ENCODE data around the gene RALGDS. TPM values are rescaled to one million over a fixed set of nuclear protein-coding genes. Genes with fewer than 3 reads are reported as not detected.
"Not testable (repeated sequence)": the region's sequence is repeated elsewhere in the genome, so short reads cannot be mapped to it uniquely, and the experiment has no call there.

The RALGDS gene
- total RNA-seq, 2 experiments from 2014 or later, result 57.9 to 60.2 TPM

- ChIA-PET POLR2A (no interaction called here), CTCF (no interaction called here)
These were observed 53.2 kb downstream of the RALGDS start for GRCh38 chr9:133067813-133068212.

- POLR2A ChIA-PET, result no interaction called here
- CTCF ChIA-PET, result no interaction called here
These were observed 54.0 kb downstream of the RALGDS start for GRCh38 chr9:133067006-133067405.

DNA sequence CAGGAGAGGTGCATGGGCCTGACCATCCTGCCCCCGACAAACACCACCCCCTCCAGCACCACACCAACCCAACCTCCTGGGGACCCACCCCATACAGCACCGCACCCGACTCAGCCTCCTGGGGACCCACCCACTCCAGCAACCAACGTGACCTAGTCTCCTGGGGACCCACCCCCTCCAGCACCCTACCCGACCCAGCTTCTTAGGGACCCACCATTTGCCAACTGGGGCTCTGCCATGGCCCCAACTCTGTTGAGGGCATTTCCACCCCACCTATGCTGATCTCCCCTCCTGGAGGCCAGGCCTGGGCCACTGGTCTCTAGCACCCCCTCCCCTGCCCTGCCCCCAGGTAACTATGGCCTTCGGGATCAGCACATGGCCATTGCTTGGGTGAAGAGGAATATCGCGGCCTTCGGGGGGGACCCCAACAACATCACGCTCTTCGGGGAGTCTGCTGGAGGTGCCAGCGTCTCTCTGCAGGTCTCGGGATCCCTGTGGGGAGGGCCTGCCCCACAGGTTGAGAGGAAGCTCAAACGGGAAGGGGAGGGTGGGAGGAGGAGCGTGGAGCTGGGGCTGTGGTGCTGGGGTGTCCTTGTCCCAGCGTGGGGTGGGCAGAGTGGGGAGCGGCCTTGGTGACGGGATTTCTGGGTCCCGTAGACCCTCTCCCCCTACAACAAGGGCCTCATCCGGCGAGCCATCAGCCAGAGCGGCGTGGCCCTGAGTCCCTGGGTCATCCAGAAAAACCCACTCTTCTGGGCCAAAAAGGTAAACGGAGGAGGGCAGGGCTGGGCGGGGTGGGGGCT is 54.7 kb downstream of the RALGDS start:
- POLR2A ChIA-PET, result interaction anchor here (0.6 kb wide), 1 partner anchor 44 kb away, joined by 4 read pairs; no protein-coding TSS in a partner anchor

DNA sequence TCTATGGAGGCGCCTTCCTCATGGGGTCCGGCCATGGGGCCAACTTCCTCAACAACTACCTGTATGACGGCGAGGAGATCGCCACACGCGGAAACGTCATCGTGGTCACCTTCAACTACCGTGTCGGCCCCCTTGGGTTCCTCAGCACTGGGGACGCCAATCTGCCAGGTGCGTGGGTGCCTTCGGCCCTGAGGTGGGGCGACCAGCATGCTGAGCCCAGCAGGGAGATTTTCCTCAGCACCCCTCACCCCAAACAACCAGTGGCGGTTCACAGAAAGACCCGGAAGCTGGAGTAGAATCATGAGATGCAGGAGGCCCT is 56.0 kb downstream of the RALGDS start:
- ChIA-PET POLR2A (no interaction called here), CTCF (no interaction called here)

More for the DNA sequence above, 54.7 kb downstream of the RALGDS start:
- CTCF ChIA-PET, result no interaction called here

DNA sequence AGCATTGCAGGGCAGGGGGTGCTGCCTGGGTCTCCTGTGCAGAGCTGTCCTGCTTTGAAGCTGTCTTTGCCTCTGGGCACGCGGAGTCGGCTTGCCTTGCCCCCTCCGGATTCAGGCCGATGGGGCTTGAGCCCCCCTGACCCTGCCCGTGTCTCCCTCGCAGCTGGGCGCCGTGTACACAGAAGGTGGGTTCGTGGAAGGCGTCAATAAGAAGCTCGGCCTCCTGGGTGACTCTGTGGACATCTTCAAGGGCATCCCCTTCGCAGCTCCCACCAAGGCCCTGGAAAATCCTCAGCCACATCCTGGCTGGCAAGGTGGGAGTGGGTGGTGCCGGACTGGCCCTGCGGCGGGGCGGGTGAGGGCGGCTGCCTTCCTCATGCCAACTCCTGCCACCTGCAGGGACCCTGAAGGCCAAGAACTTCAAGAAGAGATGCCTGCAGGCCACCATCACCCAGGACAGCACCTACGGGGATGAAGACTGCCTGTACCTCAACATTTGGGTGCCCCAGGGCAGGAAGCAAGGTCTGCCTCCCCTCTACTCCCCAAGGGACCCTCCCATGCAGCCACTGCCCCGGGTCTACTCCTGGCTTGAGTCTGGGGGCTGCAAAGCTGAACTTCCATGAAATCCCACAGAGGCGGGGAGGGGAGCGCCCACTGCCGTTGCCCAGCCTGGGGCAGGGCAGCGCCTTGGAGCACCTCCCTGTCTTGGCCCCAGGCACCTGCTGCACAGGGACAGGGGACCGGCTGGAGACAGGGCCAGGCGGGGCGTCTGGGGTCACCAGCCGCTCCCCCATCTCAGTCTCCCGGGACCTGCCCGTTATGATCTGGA is 56.6 kb downstream of the RALGDS start:
- CTCF ChIA-PET, result interaction anchor here (1.5 kb wide), 1 partner anchor 83 kb away, joined by 4 read pairs; no protein-coding TSS in a partner anchor
- POLR2A ChIA-PET, result no interaction called here

- ChIA-PET CTCF (interaction anchor here (1.5 kb wide), 1 partner anchor 84 kb away, joined by 4 read pairs; no protein-coding TSS in a partner anchor), POLR2A (interaction anchor here (0.6 kb wide), 1 partner anchor 315 kb away, joined by 3 read pairs; no protein-coding TSS in a partner anchor)
These were observed 57.4 kb downstream of the RALGDS start for GRCh38 chr9:133063500-133064231.

DNA sequence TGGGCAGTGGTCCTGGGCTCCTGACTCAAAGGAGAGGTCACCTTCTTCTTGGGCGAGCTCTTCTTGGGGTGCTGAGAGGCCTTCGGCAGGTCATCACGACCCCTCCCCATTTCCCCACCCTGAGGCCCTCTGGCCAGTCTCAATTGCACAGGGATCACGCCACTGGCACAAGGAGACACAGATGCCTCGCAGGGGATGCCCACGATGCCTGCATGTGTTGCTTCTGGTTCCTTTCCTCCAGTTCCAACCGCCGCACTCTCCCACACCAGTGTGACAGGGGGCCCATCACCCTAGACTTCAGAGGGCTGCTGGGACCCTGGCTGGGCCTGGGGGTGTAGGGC is 57.9 kb downstream of the RALGDS start:
- ChIA-PET CTCF (interaction anchor here (1.5 kb wide), 1 partner anchor 84 kb away, joined by 4 read pairs; no protein-coding TSS in a partner anchor), POLR2A (interaction anchor here (0.6 kb wide), 1 partner anchor 316 kb away, joined by 3 read pairs; no protein-coding TSS in a partner anchor)

DNA sequence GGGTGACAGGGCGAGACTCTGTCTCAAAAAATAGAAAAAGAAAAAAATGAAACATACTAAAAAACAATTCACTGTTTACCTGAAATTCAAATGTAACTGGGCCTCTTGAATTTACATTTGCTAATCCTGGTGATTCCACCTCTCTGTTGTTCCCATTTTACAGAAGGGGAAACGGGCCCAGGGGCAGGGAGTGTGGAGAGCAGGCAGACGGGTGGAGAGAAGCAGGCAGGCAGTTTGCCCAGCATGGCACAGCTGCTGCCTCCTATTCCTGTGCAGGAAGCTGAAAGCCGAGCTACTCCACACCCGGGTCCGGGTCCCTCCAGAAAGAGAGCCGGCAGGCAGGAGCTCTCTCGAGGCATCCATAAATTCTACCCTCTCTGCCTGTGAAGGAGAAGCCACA is 58.5 kb downstream of the RALGDS start:
- POLR2A ChIA-PET, CTCF ChIA-PET: not testable (repeated sequence)

GRCh38 chr9:133061764-133062145 is 59.3 kb downstream of the RALGDS start, which contains the start of gene CEL:
Gene CEL (plus strand): TSS chr9:133061981. CDS start chr9:133062003, 22 bp downstream.
- POLR2A ChIA-PET, CTCF ChIA-PET: not testable (repeated sequence)

DNA sequence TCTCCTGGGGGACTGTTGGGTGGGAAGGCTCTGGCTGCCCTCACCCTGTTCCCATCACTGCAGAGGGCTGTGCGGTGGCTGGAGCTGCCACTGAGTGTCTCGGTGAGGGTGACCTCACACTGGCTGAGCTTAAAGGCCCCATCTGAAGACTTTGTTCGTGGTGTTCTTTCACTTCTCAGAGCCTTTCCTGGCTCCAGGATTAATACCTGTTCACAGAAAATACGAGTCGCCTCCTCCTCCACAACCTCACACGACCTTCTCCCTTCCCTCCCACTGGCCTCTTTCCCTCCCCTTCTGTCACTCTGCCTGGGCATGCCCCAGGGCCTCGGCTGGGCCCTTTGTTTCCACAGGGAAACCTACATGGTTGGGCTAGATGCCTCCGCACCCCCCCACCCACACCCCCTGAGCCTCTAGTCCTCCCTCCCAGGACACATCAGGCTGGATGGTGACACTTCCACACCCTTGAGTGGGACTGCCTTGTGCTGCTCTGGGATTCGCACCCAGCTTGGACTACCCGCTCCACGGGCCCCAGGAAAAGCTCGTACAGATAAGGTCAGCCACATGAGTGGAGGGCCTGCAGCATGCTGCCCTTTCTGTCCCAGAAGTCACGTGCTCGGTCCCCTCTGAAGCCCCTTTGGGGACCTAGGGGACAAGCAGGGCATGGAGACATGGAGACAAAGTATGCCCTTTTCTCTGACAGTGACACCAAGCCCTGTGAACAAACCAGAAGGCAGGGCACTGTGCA is 59.8 kb downstream of the RALGDS start:
- CTCF ChIA-PET, result interaction anchor here (0.6 kb wide), 1 partner anchor 22 kb away, joined by 3 read pairs; no protein-coding TSS in a partner anchor
- POLR2A ChIA-PET, result not testable (repeated sequence)

DNA sequence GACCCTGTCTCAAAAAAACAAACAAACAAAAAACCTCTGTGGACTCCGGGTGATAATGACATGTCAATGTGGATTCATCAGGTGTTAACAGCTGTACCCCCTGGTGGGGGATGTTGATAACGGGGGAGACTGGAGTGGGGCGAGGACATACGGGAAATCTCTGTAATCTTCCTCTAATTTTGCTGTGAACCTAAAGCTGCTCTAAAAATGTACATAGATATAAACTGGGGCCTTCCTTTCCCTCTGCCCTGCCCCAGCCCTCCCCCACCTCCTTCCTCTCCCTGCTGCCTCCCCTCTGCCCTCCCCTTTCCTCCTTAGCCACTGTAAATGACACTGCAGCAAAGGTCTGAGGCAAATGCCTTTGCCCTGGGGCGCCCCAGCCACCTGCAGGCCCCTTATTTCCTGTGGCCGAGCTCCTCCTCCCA is 60.6 kb downstream of the RALGDS start:
- CTCF ChIA-PET, result interaction anchor here (0.6 kb wide), 1 partner anchor 21 kb away, joined by 3 read pairs; no protein-coding TSS in a partner anchor
- POLR2A ChIA-PET, result no interaction called here

- CTCF ChIA-PET, result no interaction called here
- POLR2A ChIA-PET, result no interaction called here
These were observed 61.4 kb downstream of the RALGDS start for GRCh38 chr9:133059623-133060022.

- ChIA-PET CTCF (interaction anchor here (1.2 kb wide), 1 partner anchor 14 kb away, joined by 4 read pairs; no protein-coding TSS in a partner anchor), POLR2A (interaction anchor here (1.0 kb wide), 1 partner anchor 85 kb away, joined by 3 read pairs; no protein-coding TSS in a partner anchor)
These were observed 62.3 kb downstream of the RALGDS start for GRCh38 chr9:133058550-133059320.

- ChIA-PET POLR2A (interaction anchor here (1.0 kb wide), 1 partner anchor 86 kb away, joined by 3 read pairs; no protein-coding TSS in a partner anchor), CTCF (interaction anchor here (1.2 to 1.3 kb wide), 2 partner anchors 11 to 14 kb away, joined by 4 to 5 read pairs; no protein-coding TSS in a partner anchor)
These were observed 63.0 kb downstream of the RALGDS start for GRCh38 chr9:133058071-133058470.

DNA sequence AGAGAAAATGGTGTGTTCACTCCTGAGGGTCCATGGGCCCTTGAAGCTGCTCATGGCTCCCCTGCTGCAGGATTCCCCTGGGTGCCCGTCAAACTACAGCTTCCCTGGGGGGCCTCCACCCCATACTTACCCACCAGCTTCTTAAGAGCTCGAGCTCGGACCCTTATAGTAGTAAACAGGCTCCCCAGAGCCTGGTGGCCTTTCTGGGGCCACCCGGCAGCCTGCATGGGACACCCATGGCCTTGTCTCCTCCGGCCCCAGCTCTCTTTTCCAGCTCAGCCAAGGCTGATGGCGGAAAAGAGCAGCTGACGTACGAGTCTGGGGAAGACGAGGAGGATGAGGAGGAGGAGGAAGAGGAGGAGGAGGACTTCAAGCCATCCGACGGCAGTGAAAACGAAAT is 63.5 kb downstream of the RALGDS start:
- ChIA-PET POLR2A (interaction anchor here (1.0 kb wide), 1 partner anchor 87 kb away, joined by 3 read pairs; no protein-coding TSS in a partner anchor), CTCF (interaction anchor here (1.2 to 1.3 kb wide), 2 partner anchors 10 to 13 kb away, joined by 4 to 5 read pairs; no protein-coding TSS in a partner anchor)

- POLR2A ChIA-PET, result no interaction called here
- CTCF ChIA-PET, result interaction anchor here (1.3 kb wide), 1 partner anchor 10 kb away, joined by 5 read pairs; no protein-coding TSS in a partner anchor
These were observed 64.0 kb downstream of the RALGDS start for GRCh38 chr9:133057006-133057405.

DNA sequence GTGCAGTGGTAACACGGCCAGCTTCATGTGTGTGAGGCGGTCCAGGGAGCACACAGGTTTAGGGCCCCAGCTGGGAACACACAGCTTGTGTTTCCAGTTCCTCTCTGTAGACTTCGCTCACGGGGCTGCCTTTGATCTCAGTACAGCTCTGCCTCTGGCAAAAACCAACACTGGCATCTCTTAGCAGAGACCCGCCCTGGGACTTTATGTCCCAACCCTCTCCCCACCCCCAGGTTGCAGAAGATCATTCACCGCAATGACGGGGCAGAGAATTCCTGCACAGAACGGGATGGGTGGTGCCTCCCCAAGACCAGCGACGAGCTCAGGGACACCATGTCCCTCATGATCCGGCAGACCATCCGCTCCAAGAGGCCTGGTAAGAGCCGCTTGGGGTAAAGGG is 64.5 kb downstream of the RALGDS start:
- ChIA-PET CTCF (no interaction called here), POLR2A (no interaction called here)

GRCh38 chr9:133055788-133056420 is 65.1 kb downstream of the RALGDS start:
- CTCF ChIA-PET, result no interaction called here
- POLR2A ChIA-PET, result no interaction called here
